ENCODE data around the gene KCTD21. TPM values are rescaled to one million over a fixed set of nuclear protein-coding genes. Genes with fewer than 3 reads are reported as not detected.
"Not testable (repeated sequence)": the region's sequence is repeated elsewhere in the genome, so short reads cannot be mapped to it uniquely, and the experiment has no call there.

KCTD21 gene
- total RNA-seq, 4 donors from 2014 or later = 6.0 to 18.9 (median 15.8) TPM

GRCh38 chr11:78177216-78177615 lies 11.2 kb downstream of the KCTD21 start:
- no peak overlapping the region for H3K4me3 ChIP-seq
- intact Hi-C loops (cut with DNase I; ENCODE audit: low total_unique reads) = no loop called here
- no peaks in the 10 kb centered on the region for H3K9me3 ChIP-seq
- no peak for DNase-seq
- no peak for ATAC-seq
- H3K27me3 ChIP-seq = no peaks in the 10 kb centered on the region
- H3K36me3 ChIP-seq = peaks cover 0 to 12% of the 10 kb centered on the region in 2 donors
- no peak overlapping the region for H3K27ac ChIP-seq
- TF ChIP-seq POLR2A (IDR thresholded peaks at IDR 0.05) = no peak
- TF ChIP-seq, protein P1, sequence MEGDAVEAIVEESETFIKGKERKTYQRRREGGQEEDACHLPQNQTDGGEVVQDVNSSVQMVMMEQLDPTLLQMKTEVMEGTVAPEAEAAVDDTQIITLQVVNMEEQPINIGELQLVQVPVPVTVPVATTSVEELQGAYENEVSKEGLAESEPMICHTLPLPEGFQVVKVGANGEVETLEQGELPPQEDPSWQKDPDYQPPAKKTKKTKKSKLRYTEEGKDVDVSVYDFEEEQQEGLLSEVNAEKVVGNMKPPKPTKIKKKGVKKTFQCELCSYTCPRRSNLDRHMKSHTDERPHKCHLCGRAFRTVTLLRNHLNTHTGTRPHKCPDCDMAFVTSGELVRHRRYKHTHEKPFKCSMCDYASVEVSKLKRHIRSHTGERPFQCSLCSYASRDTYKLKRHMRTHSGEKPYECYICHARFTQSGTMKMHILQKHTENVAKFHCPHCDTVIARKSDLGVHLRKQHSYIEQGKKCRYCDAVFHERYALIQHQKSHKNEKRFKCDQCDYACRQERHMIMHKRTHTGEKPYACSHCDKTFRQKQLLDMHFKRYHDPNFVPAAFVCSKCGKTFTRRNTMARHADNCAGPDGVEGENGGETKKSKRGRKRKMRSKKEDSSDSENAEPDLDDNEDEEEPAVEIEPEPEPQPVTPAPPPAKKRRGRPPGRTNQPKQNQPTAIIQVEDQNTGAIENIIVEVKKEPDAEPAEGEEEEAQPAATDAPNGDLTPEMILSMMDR (IDR thresholded peaks at IDR 0.05 in 4 of 5, conservative IDR thresholded peaks at IDR 0.05 in 1 of 5) = no peak
- no peaks in the 10 kb centered on the region for H3K4me1 ChIP-seq
- in situ Hi-C loops (cut with MboI; ENCODE audit: low sequenced_read_pairs in 4 of 4) = no loop called here

- DNase-seq (no peak), ATAC-seq (no peak)
- Histone ChIP-seq H3K27me3 (no peaks in the 10 kb centered on the region), H3K4me3 (no peak overlapping the region), H3K36me3 (peaks cover 0 to 12% of the 10 kb centered on the region in 2 donors), H3K27ac (no peak overlapping the region), H3K9me3 (no peaks in the 10 kb centered on the region), H3K4me1 (no peaks in the 10 kb centered on the region)
- TF ChIP-seq POLR2A (IDR thresholded peaks at IDR 0.05) = no peak
- TF ChIP-seq, protein P1 (IDR thresholded peaks at IDR 0.05 in 4 of 5, conservative IDR thresholded peaks at IDR 0.05 in 1 of 5) = no peak
- intact Hi-C loops (cut with DNase I; ENCODE audit: low total_unique reads) (no loop called here), in situ Hi-C loops (cut with MboI; ENCODE audit: low sequenced_read_pairs in 4 of 4) (no loop called here)
Observed at GRCh38 chr11:78176605-78177141, 11.8 kb downstream of the KCTD21 start.

GRCh38 chr11:78175862-78176261 lies 12.6 kb downstream of the KCTD21 start:
- DNase-seq; H3K4me3 ChIP-seq; H3K27ac ChIP-seq; H3K4me1 ChIP-seq; in situ Hi-C loops (cut with MboI; ENCODE audit: low sequenced_read_pairs in 4 of 4); intact Hi-C loops (cut with DNase I; ENCODE audit: low total_unique reads); H3K9me3 ChIP-seq; H3K27me3 ChIP-seq; ATAC-seq: not testable (repeated sequence)
- H3K36me3 ChIP-seq = peaks cover 0 to 12% of the 10 kb centered on the region in 2 donors

DNA sequence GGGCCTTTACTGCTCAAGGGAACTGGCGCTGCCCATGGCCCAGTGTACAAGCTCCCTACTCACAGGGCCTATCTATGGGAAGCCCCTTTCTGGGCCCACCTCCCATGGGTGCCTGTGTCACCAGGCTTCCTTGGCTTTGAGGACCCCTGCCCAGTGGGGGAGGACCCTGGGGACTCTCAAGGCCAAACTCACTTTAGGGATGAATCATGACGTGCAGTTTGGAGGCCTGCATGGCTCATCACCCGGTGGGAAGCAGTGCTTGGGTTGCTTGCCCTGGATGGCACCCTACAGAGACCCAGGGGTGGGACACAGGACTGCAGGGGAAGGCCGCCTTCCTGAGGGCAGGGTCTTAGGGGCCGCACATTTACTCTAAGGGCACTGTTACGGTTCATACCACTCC lies 16.5 kb downstream of the KCTD21 start:
- in situ Hi-C loops (cut with MboI; ENCODE audit: low sequenced_read_pairs in 4 of 4) = no loop called here
- intact Hi-C loops (cut with DNase I; ENCODE audit: low total_unique reads) = no loop called here
- Histone ChIP-seq H3K9me3 (no peaks in the 10 kb centered on the region), H3K27me3 (no peaks in the 10 kb centered on the region), H3K4me1 (peaks cover 0 to 6% of the 10 kb centered on the region in 2 donors), H3K4me3 (no peak overlapping the region), H3K36me3 (peaks cover 0 to 12% of the 10 kb centered on the region in 2 donors), H3K27ac (no peak overlapping the region)
- TF ChIP-seq, protein P1 (IDR thresholded peaks at IDR 0.05 in 4 of 5, conservative IDR thresholded peaks at IDR 0.05 in 1 of 5) = no peak
- TF ChIP-seq POLR2A (IDR thresholded peaks at IDR 0.05) = no peak
- no peak for DNase-seq
- no peak for ATAC-seq

- TF ChIP-seq, protein P1 (IDR thresholded peaks at IDR 0.05 in 4 of 5, conservative IDR thresholded peaks at IDR 0.05 in 1 of 5) = no peak
- no peak overlapping the region for H3K27ac ChIP-seq
- in situ Hi-C loops (cut with MboI; ENCODE audit: low sequenced_read_pairs in 4 of 4) (no loop called here), intact Hi-C loops (cut with DNase I; ENCODE audit: low total_unique reads) (no loop called here)
- H3K4me1 ChIP-seq = peaks cover 0 to 6% of the 10 kb centered on the region in 2 donors
- H3K4me3 ChIP-seq = no peak overlapping the region
- H3K9me3 ChIP-seq = no peaks in the 10 kb centered on the region
- DNase-seq (no peak), ATAC-seq (no peak)
- no peaks in the 10 kb centered on the region for H3K27me3 ChIP-seq
- H3K36me3 ChIP-seq = peaks cover 0 to 12% of the 10 kb centered on the region in 2 donors
Observed at GRCh38 chr11:78170874-78171549, 17.4 kb downstream of the KCTD21 start.
